ENCODE data around the gene MSH4. TPM values are rescaled to one million over a fixed set of nuclear protein-coding genes. Genes with fewer than 3 reads are reported as not detected.
"Not testable (repeated sequence)": the region's sequence is repeated elsewhere in the genome, so short reads cannot be mapped to it uniquely, and the experiment has no call there.

MSH4 gene
- total RNA-seq, 1 donor from 2014 or later = 0.20 TPM

- no peak for DNase-seq (ENCODE audit: low spot score)
- H3K27me3 Mint-ChIP-seq (ENCODE audit: low read depth) = no peaks in the 10 kb centered on the region
These were observed 25.9 kb upstream of the MSH4 start for GRCh38 chr1:75770761-75771160.

GRCh38 chr1:75771978-75772377, 24.7 kb upstream of the MSH4 start:
- Mint-ChIP-seq H3K27me3 (ENCODE audit: low read depth) (no peaks in the 10 kb centered on the region), H3K4me1 (ENCODE audit: low read depth) (peaks cover 17% of the 10 kb centered on the region), H3K4me3 (ENCODE audit: unreplicated experiment) (no peak overlapping the region), H3K27ac (ENCODE audit: unreplicated experiment) (no peak overlapping the region), H3K36me3 (ENCODE audit: low read depth) (no peaks in the 10 kb centered on the region), H3K9me3 (ENCODE audit: low read depth) (peaks cover 4% of the 10 kb centered on the region)
- no peak for TF ChIP-seq CTCF (IDR thresholded peaks at IDR 0.05)
- DNase-seq (ENCODE audit: low spot score) = no peak

More at GRCh38 chr1:75770761-75771160, 25.9 kb upstream of the MSH4 start:
- Mint-ChIP-seq H3K4me1 (ENCODE audit: low read depth) (peaks cover 24% of the 10 kb centered on the region), H3K4me3 (ENCODE audit: unreplicated experiment) (no peak overlapping the region), H3K27ac (ENCODE audit: unreplicated experiment) (no peak overlapping the region), H3K36me3 (ENCODE audit: low read depth) (no peaks in the 10 kb centered on the region), H3K9me3 (ENCODE audit: low read depth) (peaks cover under 1% of the 10 kb centered on the region)
- TF ChIP-seq CTCF (IDR thresholded peaks at IDR 0.05) = no peak

GRCh38 chr1:75777812-75778211, 18.9 kb upstream of the MSH4 start:
- H3K27ac Mint-ChIP-seq (ENCODE audit: unreplicated experiment); H3K4me1 Mint-ChIP-seq (ENCODE audit: low read depth); H3K27me3 Mint-ChIP-seq (ENCODE audit: low read depth); H3K36me3 Mint-ChIP-seq (ENCODE audit: low read depth); DNase-seq (ENCODE audit: low spot score); H3K4me3 Mint-ChIP-seq (ENCODE audit: unreplicated experiment): not testable (repeated sequence)
- H3K9me3 Mint-ChIP-seq (ENCODE audit: low read depth) = peaks cover 27% of the 10 kb centered on the region

- H3K27me3 Mint-ChIP-seq (ENCODE audit: low read depth); DNase-seq (ENCODE audit: low spot score): not testable (repeated sequence)
- peaks cover 27% of the 10 kb centered on the region for H3K9me3 Mint-ChIP-seq (ENCODE audit: low read depth)
These were observed 18.0 kb upstream of the MSH4 start for GRCh38 chr1:75778694-75779093.

GRCh38 chr1:75780183-75780582, 16.5 kb upstream of the MSH4 start:
- not testable (repeated sequence) for H3K4me1 Mint-ChIP-seq (ENCODE audit: low read depth); H3K27ac Mint-ChIP-seq (ENCODE audit: unreplicated experiment); DNase-seq (ENCODE audit: low spot score); H3K27me3 Mint-ChIP-seq (ENCODE audit: low read depth); H3K36me3 Mint-ChIP-seq (ENCODE audit: low read depth); H3K4me3 Mint-ChIP-seq (ENCODE audit: unreplicated experiment)
- H3K9me3 Mint-ChIP-seq (ENCODE audit: low read depth) = peaks cover 27% of the 10 kb centered on the region

More at GRCh38 chr1:75778694-75779093, 18.0 kb upstream of the MSH4 start:
- H3K4me3 Mint-ChIP-seq (ENCODE audit: unreplicated experiment); H3K36me3 Mint-ChIP-seq (ENCODE audit: low read depth); H3K27ac Mint-ChIP-seq (ENCODE audit: unreplicated experiment); H3K4me1 Mint-ChIP-seq (ENCODE audit: low read depth): not testable (repeated sequence)

- H3K27ac Mint-ChIP-seq (ENCODE audit: unreplicated experiment); DNase-seq (ENCODE audit: low spot score); H3K27me3 Mint-ChIP-seq (ENCODE audit: low read depth); H3K4me3 Mint-ChIP-seq (ENCODE audit: unreplicated experiment); H3K36me3 Mint-ChIP-seq (ENCODE audit: low read depth): not testable (repeated sequence)
- H3K4me1 Mint-ChIP-seq (ENCODE audit: low read depth) = peaks cover 34% of the 10 kb centered on the region
- peaks cover 16% of the 10 kb centered on the region for H3K9me3 Mint-ChIP-seq (ENCODE audit: low read depth)
These were observed 12.8 kb upstream of the MSH4 start for GRCh38 chr1:75783920-75784319.

GRCh38 chr1:75785320-75785982, 11.2 kb upstream of the MSH4 start:
- Mint-ChIP-seq H3K4me3 (ENCODE audit: unreplicated experiment) (peak overlapping the region; percentile 95), H3K27ac (ENCODE audit: unreplicated experiment) (peak overlapping the region; percentile 98), H3K36me3 (ENCODE audit: low read depth) (peaks cover 16% of the 10 kb centered on the region), H3K27me3 (ENCODE audit: low read depth) (no peaks in the 10 kb centered on the region), H3K9me3 (ENCODE audit: low read depth) (peaks cover 6% of the 10 kb centered on the region), H3K4me1 (ENCODE audit: low read depth) (peaks cover 49% of the 10 kb centered on the region)
- TF ChIP-seq CTCF (IDR thresholded peaks at IDR 0.05) = no peak
- no peak for DNase-seq (ENCODE audit: low spot score)
